GM12874 (cell line): ENCODE measurements around the gene HMGB2.

Experiments
- TF ChIP-seq, protein P1 (sequence below): IDR thresholded peaks from 2 replicates; pipeline ENCODE4 v1.5.1; 2011; ENCODE audit warnings: low read depth, mild to moderate bottlenecking, control low read depth, low read length, moderate library complexity; ENCODE audit not compliant: insufficient read depth

HMGB2 gene

DNA sequence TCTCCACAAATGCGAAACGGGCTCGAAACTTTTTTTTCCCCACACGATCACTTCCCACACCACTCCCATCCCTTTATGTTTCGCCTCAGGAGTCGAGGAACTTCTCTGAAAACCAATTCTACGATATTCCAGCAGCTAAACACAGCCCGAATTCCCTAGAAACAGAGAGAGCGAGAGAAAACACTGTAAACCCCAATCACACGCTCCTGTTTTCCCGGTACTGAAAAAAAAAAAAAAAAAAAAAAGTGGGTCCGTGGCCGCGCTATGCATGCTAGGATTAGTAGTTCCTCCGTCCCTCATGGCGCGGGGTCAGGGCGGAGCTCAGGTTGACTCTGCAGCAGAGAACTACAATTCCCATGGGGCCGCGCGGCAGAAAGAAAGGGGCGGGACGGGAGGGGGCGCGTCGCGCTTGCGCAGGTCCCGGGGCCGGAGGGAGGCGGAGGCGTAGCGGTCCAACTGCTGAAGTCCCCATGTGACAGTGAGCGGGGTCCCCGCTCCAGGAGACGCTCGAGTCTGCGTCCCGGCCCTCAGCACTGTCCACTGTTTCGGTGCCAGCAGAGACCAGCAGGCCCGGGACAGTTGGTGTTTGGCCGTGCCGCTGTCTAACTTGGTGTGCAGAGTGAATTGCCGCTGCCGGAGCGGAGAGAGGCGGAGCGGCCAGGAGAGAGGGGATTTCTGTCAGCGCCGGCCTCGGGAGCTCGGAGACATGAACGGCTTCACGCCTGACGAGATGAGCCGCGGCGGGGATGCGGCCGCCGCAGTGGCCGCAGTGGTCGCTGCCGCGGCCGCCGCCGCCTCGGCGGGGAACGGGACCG is 36.5 kb upstream of the HMGB2 start, which contains the start of gene SAP30:
TSS of gene SAP30 (plus strand) at position 478 of the 815 bp plus-strand sequence. CDS start at position 707, 229 bp downstream.
- TF ChIP-seq, protein P1, sequence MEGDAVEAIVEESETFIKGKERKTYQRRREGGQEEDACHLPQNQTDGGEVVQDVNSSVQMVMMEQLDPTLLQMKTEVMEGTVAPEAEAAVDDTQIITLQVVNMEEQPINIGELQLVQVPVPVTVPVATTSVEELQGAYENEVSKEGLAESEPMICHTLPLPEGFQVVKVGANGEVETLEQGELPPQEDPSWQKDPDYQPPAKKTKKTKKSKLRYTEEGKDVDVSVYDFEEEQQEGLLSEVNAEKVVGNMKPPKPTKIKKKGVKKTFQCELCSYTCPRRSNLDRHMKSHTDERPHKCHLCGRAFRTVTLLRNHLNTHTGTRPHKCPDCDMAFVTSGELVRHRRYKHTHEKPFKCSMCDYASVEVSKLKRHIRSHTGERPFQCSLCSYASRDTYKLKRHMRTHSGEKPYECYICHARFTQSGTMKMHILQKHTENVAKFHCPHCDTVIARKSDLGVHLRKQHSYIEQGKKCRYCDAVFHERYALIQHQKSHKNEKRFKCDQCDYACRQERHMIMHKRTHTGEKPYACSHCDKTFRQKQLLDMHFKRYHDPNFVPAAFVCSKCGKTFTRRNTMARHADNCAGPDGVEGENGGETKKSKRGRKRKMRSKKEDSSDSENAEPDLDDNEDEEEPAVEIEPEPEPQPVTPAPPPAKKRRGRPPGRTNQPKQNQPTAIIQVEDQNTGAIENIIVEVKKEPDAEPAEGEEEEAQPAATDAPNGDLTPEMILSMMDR = no peak

DNA sequence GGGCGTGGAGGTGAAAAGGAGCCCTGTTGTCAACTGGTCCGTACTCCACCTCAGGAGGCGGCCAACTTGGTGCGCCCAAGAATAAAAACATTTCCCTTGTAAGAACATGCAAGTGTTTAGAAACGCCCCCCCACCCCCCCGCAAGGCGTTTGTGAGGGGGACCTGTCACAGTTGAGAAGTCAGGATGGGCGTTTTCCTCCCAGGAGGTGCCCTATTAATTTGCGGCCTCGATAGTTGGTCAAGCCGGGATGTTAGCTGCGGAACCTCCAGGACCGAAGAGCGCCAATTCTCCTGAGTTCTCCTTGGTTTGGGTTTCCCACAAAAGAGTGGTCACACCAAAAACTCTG is 35.9 kb upstream of the HMGB2 start:
- TF ChIP-seq, protein P1 = no peak

DNA sequence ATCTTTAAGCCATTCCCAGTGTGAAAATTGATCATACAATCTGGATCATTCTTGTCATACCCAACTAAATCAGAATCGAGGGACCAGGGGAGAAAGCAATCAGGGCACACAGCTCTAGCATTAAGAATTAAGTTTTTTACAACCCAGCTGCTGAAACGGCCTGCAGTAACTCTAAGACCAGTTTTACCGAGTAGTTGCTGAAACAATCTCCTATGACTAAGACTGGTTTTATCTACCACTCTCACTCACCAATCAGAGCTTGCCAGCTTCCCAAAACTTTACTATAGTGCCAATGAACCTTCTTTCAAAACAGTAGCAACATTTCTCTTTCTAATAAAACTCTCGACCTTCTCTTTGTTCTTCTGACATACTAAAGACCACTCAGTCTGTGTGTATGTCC is 33.8 kb upstream of the HMGB2 start:
- TF ChIP-seq, protein P1 = no peak

DNA sequence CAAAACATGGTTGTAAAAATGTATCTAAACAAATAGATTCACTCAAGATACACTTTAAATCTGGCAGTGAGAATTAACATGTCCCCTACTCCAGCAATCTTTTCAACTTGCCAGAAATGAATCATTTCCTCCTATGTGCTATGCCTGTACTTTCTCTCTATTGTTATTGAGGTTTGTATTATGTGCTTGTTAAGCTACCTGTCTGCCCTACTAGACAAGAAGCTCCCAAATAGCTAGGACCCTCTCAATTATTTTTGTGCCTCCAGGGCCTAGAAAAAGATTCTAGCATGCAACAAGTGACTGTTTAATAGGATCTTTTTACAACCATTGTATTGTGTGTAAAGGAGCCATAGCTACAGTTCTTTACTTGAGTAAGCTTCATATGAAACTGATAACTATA is 33.1 kb upstream of the HMGB2 start:
- TF ChIP-seq, protein P1 = no peak

- TF ChIP-seq, protein P1 = no peak
These were observed 31.3 kb upstream of the HMGB2 start for GRCh38 chr4:173365359-173365996.

DNA sequence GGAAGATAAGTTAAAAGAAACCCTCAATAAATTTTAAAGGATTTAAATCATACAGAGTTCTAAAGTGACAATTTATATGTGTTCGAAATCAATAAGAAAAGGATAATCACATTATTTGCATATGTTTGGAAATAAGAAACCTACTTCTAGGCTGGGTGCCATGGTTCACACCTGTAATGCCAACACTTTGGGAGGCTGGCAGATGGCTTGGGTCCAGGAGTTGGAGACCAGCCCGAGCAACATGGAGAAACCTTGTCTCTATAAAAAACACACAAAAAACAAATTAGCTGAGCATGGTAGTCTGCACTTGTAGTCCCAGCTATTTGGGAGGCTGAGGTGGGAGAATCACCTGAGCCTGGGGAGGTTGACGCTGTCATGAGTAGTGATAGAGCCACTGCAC is 28.5 kb upstream of the HMGB2 start:
- TF ChIP-seq, protein P1 = no peak

DNA sequence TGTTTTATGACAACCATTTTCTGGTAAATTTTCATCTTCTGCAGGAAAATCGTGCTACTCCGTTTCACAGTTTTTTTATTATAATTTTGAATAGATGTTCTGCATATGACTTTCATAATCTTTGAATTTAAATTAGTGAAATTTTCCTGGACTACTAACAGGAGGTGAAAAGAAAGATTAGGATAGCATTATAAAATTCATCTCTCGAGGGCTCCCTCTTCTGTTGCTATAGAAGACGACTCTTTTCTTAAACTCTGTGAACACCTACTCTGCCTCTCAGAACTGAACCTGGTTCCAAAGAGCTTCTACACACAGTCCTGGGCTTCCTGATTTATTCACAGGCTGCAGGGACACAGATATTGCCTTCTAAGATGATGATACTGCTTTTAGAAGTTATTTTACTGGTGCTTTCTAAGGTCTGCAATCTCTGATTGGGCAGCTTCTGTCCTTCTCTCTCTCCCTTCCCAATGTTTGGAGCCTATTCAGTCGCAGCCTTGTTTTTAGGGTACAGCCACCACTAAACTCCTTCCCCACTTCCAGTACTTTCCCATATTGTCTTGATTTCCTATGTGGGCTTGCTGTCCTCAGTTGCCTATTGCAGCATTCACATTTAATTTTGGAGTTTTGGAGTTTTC is 26.5 kb upstream of the HMGB2 start:
- TF ChIP-seq, protein P1 = no peak
